HG03457 (cell line): Measurements from ENCODE around the gene PRM2.

Experiments
- ATAC-seq: cut with Tn5 transposase; IDR thresholded peaks from one replicate; pipeline ENCODE4 v1.9.1; 2021; ENCODE audit warnings: moderate number of reproducible peaks; ENCODE audit not compliant: unreplicated experiment

The PRM2 gene

GRCh38 chr16:11276143-11276895, at the start of gene PRM2:
TSS of gene PRM2 (minus strand) at chr16:11276480. CDS start at chr16:11276370, 110 bp downstream.
- no peak for ATAC-seq

GRCh38 chr16:11325404-11326083, 49.3 kb upstream of the PRM2 start:
- ATAC-seq, result no peak

GRCh38 chr16:11323551-11324336, 47.5 kb upstream of the PRM2 start:
- no peak for ATAC-seq

GRCh38 chr16:11322823-11323222, 46.5 kb upstream of the PRM2 start:
- ATAC-seq, result no peak

- no peak for ATAC-seq
Measured at GRCh38 chr16:11321662-11322061, 45.4 kb upstream of the PRM2 start.

- ATAC-seq, result no peak
Measured at GRCh38 chr16:11320170-11320569, 43.9 kb upstream of the PRM2 start.

GRCh38 chr16:11319529-11320146, 43.4 kb upstream of the PRM2 start:
- ATAC-seq, result no peak

GRCh38 chr16:11318817-11319216, 42.5 kb upstream of the PRM2 start:
- ATAC-seq, result no peak

- no peak for ATAC-seq
Measured at GRCh38 chr16:11316331-11317015, 40.2 kb upstream of the PRM2 start.

- ATAC-seq, result no peak
Measured at GRCh38 chr16:11315510-11315909, 39.2 kb upstream of the PRM2 start.

GRCh38 chr16:11314309-11314894, 38.1 kb upstream of the PRM2 start:
- ATAC-seq, result no peak

GRCh38 chr16:11313493-11314308, 37.4 kb upstream of the PRM2 start:
- ATAC-seq, result no peak

- ATAC-seq, result no peak
Measured at GRCh38 chr16:11312718-11313492, 36.6 kb upstream of the PRM2 start.

- ATAC-seq, result peak; percentile 31
Measured at GRCh38 chr16:11310997-11311561, 34.8 kb upstream of the PRM2 start.

- no peak for ATAC-seq
Measured at GRCh38 chr16:11310634-11310977, 34.3 kb upstream of the PRM2 start.

- ATAC-seq, result no peak
Measured at GRCh38 chr16:11309895-11310633, 33.8 kb upstream of the PRM2 start.

GRCh38 chr16:11308493-11309283, 32.4 kb upstream of the PRM2 start:
- ATAC-seq, result no peak
